GM12872 (cell line): ENCODE data around the gene KCNT1.

ENCODE experiments used
- CTCF ChIP-seq: IDR thresholded peaks from 3 replicates; pipeline ENCODE4 v1.5.1; 2011; ENCODE audit warnings: low read depth, mild to moderate bottlenecking, low read length, moderate library complexity; ENCODE audit not compliant: insufficient read depth

Gene KCNT1

GRCh38 chr9:135772056-135772646, 70.2 kb downstream of the KCNT1 start:
- no peak for TF ChIP-seq CTCF

- no peak for TF ChIP-seq CTCF
Measured at GRCh38 chr9:135772702-135773493, 70.9 kb downstream of the KCNT1 start.

GRCh38 chr9:135773530-135774238, 71.7 kb downstream of the KCNT1 start:
- TF ChIP-seq CTCF: no peak

- no peak for TF ChIP-seq CTCF
Measured at GRCh38 chr9:135774239-135774747, 72.3 kb downstream of the KCNT1 start.

GRCh38 chr9:135774794-135775525, 73.0 kb downstream of the KCNT1 start:
- TF ChIP-seq CTCF: no peak

- no peak for TF ChIP-seq CTCF
Measured at GRCh38 chr9:135775911-135776310, 73.9 kb downstream of the KCNT1 start.
